CD4-positive, alpha-beta T cell (primary cell): ENCODE data around the gene CCKAR. TPM values are rescaled to one million over a fixed set of nuclear protein-coding genes. Genes with fewer than 3 reads are reported as not detected.

Experiments used
- ATAC-seq: fragments of 200-7000 bp; cut with Tn5 transposase; one replicate; pipeline ENCODE4 v1.10.0; 2022; ENCODE audit warnings: mild to moderate bottlenecking; ENCODE audit not compliant: poor library complexity
- CTCF ChIA-PET: fragments of 350-600 bp; sonication (Branson Sonifier 250); formaldehyde crosslinking; loops from one replicate; lab custom pipeline; 2021; ENCODE audit warnings: antibody characterized with exemption, inconsistent platforms; lab: Charles Lee
- POLR2A ChIA-PET: fragments of 350-600 bp; sonication (Branson Sonifier 250); formaldehyde crosslinking; loops from one replicate; lab custom pipeline; 2021; ENCODE audit warnings: antibody characterized with exemption, inconsistent platforms; lab: Charles Lee
- DNase-seq, 14 experiments: peaks; one replicate each; pipeline ENCODE4 v3.0.0-alpha.2; 2013 to 2020; ENCODE audit warnings: mixed read lengths in 2 of 14
- H3K27ac ChIP-seq, 2 donors: one replicate each; pipeline versions ENCODE4 v1.5.1 to v1.7.0; 2013; ENCODE audit warnings: low read length in 2 of 2, low read depth in 1 of 2, mild to moderate bottlenecking in 1 of 2
- H3K27me3 ChIP-seq, 2 experiments: 1 replicate in 1 of 2; 2 replicates in 1 of 2; pipeline versions ENCODE4 v1.6.1 to v1.7.0; 2013; ENCODE audit warnings: low read length in 2 of 2, control low read depth in 1 of 2, mild to moderate bottlenecking in 1 of 2, moderate library complexity in 1 of 2; ENCODE audit not compliant: insufficient read depth in 2 of 2, control insufficient read depth in 1 of 2
- H3K36me3 ChIP-seq: one replicate; pipeline ENCODE4 v1.6.1; 2013; ENCODE audit warnings: low read length, control low read depth; ENCODE audit not compliant: insufficient read depth
- H3K4me1 ChIP-seq: one replicate; pipeline ENCODE4 v1.6.1; 2013; ENCODE audit warnings: low read length, control low read depth; ENCODE audit not compliant: insufficient read depth
- H3K4me3 ChIP-seq: one replicate; pipeline ENCODE4 v1.5.1; 2013; ENCODE audit warnings: mild to moderate bottlenecking, low read length, moderate library complexity
- H3K9me3 ChIP-seq, 2 experiments: 1 replicate in 1 of 2; 2 replicates in 1 of 2; pipeline versions ENCODE4 v1.6.1 to v1.7.0; 2013; ENCODE audit warnings: low read length in 2 of 2, mild to moderate bottlenecking in 2 of 2, control low read depth in 1 of 2, moderate library complexity in 1 of 2; ENCODE audit not compliant: control insufficient read depth in 1 of 2, insufficient read depth in 1 of 2
- H3K27ac Mint-ChIP-seq: one replicate; pipeline ENCODE4 v1.8.0; 2020; ENCODE audit warnings: mixed read lengths
- H3K27me3 Mint-ChIP-seq: one replicate; pipeline ENCODE4 v1.8.0; 2021; ENCODE audit warnings: mixed read lengths
- H3K36me3 Mint-ChIP-seq: one replicate; pipeline ENCODE4 v1.8.0; 2021; ENCODE audit warnings: low read depth, mixed read lengths
- H3K4me1 Mint-ChIP-seq: one replicate; pipeline ENCODE4 v1.8.0; 2021; ENCODE audit warnings: low read depth, mixed read lengths
- H3K4me3 Mint-ChIP-seq: one replicate; pipeline ENCODE4 v1.8.0; 2020; ENCODE audit warnings: mild to moderate bottlenecking, mixed read lengths
- H3K9me3 Mint-ChIP-seq: one replicate; pipeline ENCODE4 v1.8.0; 2020; ENCODE audit warnings: mixed read lengths
- intact Hi-C, 2 experiments: fragments of 100-400 bp; cut with DNase I in 1 of 2; cut with micrococcal nuclease in 1 of 2; formaldehyde crosslinking; loops; one replicate each; pipeline versions ENCODE4 v1.15.1 to v1.9.0; 2023 to 2025; cut with DNase I, micrococcal nuclease
- polyA plus RNA-seq, 2 donors: library from polyadenylated mRNA; unstranded; fragments of 120-200 nt; gene quantifications; one replicate each; pipeline ENCODE4 v1.2.1, GENCODE V29; 2013
- total RNA-seq, 174 experiments: library from RNA in 2 of 174; stranded (reverse) in 2 of 174; gene quantifications; one replicate each; pipeline ENCODE4 v1.2.3 and lab custom pipeline; 2021 to 2026
- TF ChIP-seq, protein P1 (sequence below): fragments of 200-600 bp; IDR thresholded peaks from one replicate; pipeline ENCODE4 v1.8.0; 2022; ENCODE audit warnings: antibody characterized with exemption, mild to moderate bottlenecking

The CCKAR gene, protein sequence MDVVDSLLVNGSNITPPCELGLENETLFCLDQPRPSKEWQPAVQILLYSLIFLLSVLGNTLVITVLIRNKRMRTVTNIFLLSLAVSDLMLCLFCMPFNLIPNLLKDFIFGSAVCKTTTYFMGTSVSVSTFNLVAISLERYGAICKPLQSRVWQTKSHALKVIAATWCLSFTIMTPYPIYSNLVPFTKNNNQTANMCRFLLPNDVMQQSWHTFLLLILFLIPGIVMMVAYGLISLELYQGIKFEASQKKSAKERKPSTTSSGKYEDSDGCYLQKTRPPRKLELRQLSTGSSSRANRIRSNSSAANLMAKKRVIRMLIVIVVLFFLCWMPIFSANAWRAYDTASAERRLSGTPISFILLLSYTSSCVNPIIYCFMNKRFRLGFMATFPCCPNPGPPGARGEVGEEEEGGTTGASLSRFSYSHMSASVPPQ
- not detected for total RNA-seq
- polyA plus RNA-seq (2013, experiment 1 of 2): not detected
- not detected for polyA plus RNA-seq (2013, experiment 2 of 2)
- 0 to 0.08 (median 0) reads per million in 172 experiments for total RNA-seq (lab: John Stamatoyannopoulos, UW)

DNA sequence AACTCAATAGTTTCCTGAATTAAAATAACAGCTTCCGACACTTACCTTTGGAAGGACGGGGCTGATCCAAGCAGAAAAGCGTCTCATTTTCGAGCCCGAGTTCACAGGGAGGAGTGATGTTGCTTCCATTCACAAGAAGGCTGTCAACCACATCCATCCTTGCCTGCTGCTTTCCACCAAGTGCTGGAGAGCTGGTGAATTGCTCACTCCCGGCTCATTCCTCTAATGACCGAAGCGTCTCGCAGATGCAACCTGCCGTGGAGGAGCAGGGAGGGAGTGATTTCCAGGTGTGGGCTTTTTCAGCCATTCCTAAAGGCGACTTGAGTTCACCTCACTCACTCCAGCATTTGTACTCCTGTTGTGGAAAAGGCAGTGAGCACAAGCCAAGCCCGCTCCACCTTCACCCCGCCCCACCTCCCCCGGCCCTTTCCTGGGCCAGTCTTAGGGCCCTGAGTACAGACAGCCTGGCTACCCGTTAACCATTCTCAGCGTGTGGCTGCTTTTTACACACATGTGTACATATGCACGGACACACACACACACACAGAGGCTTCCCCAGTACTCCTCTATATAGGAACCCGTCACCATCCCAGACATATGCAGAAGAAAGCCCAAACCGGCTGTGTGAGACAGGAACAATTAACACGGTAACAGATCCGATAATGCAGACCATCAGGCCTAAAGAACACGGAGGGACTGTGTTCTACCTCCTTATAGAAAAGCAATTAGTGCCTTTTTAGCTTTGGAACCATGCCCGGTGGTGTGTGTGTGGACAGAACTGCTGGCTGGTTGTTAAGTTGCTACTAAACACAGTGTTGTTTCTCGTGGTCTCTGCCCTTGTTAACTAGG, at the start of gene CCKAR:
Gene CCKAR, minus strand, starts transcription at position 374 of the 849 bp plus-strand sequence. Its CDS starts 217 bp downstream, at position 157.
- DNase-seq: no peak
- TF ChIP-seq, protein P1, sequence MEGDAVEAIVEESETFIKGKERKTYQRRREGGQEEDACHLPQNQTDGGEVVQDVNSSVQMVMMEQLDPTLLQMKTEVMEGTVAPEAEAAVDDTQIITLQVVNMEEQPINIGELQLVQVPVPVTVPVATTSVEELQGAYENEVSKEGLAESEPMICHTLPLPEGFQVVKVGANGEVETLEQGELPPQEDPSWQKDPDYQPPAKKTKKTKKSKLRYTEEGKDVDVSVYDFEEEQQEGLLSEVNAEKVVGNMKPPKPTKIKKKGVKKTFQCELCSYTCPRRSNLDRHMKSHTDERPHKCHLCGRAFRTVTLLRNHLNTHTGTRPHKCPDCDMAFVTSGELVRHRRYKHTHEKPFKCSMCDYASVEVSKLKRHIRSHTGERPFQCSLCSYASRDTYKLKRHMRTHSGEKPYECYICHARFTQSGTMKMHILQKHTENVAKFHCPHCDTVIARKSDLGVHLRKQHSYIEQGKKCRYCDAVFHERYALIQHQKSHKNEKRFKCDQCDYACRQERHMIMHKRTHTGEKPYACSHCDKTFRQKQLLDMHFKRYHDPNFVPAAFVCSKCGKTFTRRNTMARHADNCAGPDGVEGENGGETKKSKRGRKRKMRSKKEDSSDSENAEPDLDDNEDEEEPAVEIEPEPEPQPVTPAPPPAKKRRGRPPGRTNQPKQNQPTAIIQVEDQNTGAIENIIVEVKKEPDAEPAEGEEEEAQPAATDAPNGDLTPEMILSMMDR: no peak
- Histone ChIP-seq H3K27ac (no peak within 1 kb of the TSS), H3K36me3 (no peaks in the 10 kb centered on the region), H3K27me3 (peaks cover 0 to 11% of the 10 kb centered on the region in 2 experiments), H3K9me3 (peaks cover 0 to 4% of the 10 kb centered on the region in 2 experiments), H3K4me3 (no peak within 1 kb of the TSS), H3K4me1 (no peaks in the 10 kb centered on the region)
- Mint-ChIP-seq H3K9me3 (no peaks in the 10 kb centered on the region), H3K27me3 (peaks cover 40% of the 10 kb centered on the region), H3K36me3 (no peaks in the 10 kb centered on the region), H3K4me1 (no peaks in the 10 kb centered on the region), H3K27ac (no peak within 1 kb of the TSS), H3K4me3 (no peak within 1 kb of the TSS)
- ATAC-seq: no peak
- ChIA-PET CTCF (no interaction called here), POLR2A (no interaction called here)
- intact Hi-C loops: no loop called here

DNA sequence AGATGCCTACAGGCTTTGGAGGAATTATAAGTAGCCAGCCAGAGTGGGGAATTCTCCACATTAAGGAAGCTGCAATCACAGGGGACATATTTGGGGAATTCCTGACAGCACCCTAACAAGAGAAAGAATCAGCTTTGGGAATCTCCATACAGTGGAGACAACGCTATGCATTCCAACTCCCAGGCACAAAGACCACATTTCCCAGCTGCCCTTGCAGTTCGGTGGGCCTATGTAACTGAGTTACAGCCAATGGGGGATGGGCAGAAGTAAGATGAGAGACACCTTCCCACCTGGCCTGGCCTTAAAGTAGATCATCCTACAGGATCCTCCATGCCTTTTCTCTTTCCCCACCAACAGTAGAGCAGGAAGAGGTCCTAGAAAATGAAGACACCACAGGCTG, 43.4 kb upstream of the CCKAR start:
- CTCF ChIA-PET: interaction anchor here (1.5 kb wide), 1 partner anchor 477 kb away, joined by 3 read pairs; no protein-coding TSS in a partner anchor
- Histone ChIP-seq H3K9me3 (no peaks in the 10 kb centered on the region), H3K36me3 (no peaks in the 10 kb centered on the region), H3K27me3 (no peaks in the 10 kb centered on the region), H3K4me1 (no peaks in the 10 kb centered on the region), H3K27ac (no peak overlapping the region), H3K4me3 (no peak overlapping the region)
- TF ChIP-seq, protein P1: no peak
- no peaks in the 10 kb centered on the region for H3K36me3 Mint-ChIP-seq
- no peak overlapping the region for H3K27ac Mint-ChIP-seq
- H3K4me1 Mint-ChIP-seq: no peaks in the 10 kb centered on the region
- no peaks in the 10 kb centered on the region for H3K27me3 Mint-ChIP-seq
- H3K9me3 Mint-ChIP-seq: no peaks in the 10 kb centered on the region
- intact Hi-C loops: no loop called here
- POLR2A ChIA-PET: no interaction called here
- DNase-seq (no peak), ATAC-seq (no peak)
- H3K4me3 Mint-ChIP-seq: no peak overlapping the region

DNA sequence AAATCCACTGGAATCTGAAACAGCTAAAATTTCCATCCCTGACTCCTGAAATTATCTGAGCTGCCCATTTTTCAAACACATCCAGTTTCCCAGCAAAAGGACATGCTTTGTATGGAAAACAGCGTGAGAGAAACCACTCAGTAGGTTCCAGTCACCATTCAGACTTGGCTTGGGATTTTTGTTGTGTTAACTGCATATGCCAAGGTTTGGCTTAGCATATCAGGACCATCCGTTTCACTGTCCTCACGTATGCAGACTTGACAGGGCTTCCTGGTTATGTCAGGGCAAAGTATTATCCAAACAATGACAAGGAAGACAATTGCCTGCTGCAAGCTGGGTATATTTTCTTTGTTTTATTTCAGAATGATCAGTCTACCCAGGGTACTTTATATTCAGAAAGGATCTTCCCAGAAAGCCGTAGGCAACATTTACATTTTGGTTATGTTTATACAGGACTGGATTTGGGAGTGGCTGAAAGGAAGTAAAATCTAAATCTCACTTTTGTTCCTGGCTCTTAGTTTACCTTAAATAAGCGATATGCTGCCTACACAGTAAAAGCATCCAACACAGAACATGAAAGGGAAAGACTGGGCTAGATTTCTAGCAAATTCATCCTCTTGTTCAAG, 41.3 kb upstream of the CCKAR start:
- Mint-ChIP-seq H3K9me3 (no peaks in the 10 kb centered on the region), H3K36me3 (no peaks in the 10 kb centered on the region), H3K4me3 (no peak overlapping the region), H3K27me3 (no peaks in the 10 kb centered on the region), H3K27ac (no peak overlapping the region), H3K4me1 (no peaks in the 10 kb centered on the region)
- intact Hi-C loops: no loop called here
- H3K4me3 ChIP-seq: no peak overlapping the region
- ATAC-seq (no peak), DNase-seq (no peak)
- H3K9me3 ChIP-seq: no peaks in the 10 kb centered on the region
- TF ChIP-seq, protein P1: no peak
- no peak overlapping the region for H3K27ac ChIP-seq
- CTCF ChIA-PET: no interaction called here
- no peaks in the 10 kb centered on the region for H3K36me3 ChIP-seq
- H3K27me3 ChIP-seq: no peaks in the 10 kb centered on the region
- POLR2A ChIA-PET: no interaction called here
- no peaks in the 10 kb centered on the region for H3K4me1 ChIP-seq
